ENCODE measurements around the gene TEKT1.
"Not testable (repeated sequence)": the region's sequence is repeated elsewhere in the genome, so short reads cannot be mapped to it uniquely, and the experiment has no call there.

Gene TEKT1

DNA sequence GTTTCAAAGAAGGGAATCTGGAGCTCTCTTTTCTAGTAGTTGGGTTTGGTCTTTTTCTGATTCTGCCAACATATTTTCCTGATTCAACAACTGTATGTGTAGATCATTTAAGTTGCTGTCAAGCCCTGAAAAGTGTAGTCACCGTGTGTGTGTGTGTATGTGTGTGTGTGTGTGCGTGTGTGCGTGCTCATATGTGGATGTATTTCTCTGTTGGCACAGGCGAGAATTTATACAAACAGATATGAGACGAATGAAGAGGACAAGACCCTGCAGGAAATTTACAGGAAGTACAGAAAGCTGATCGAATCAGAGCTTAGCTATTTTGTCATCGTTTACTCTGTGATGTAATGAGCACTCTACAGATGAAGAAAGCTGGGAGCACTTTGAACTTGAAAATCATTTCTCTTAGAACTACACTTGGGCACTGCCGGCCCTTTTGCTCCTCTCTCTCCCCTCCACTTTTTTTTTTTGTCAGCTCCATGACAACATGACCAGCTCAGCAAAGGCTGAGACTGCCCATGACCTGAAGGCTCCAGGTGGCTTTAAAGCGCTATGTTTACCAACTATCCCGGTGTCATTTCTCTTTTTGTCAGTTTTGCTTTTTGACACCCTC, 44.3 kb downstream of the TEKT1 start:
- no peaks in the 10 kb centered on the region for H3K4me1 ChIP-seq (ENCODE audit: control insufficient read depth, insufficient read depth, low read length)
- H3K36me3 ChIP-seq (ENCODE audit: control insufficient read depth in 2 of 2, insufficient read depth in 2 of 2, low read length in 2 of 2): no peaks in the 10 kb centered on the region
- no peaks in the 10 kb centered on the region for H3K9me3 ChIP-seq (ENCODE audit: control insufficient read depth in 2 of 2, low read length in 2 of 2)
- H3K27me3 ChIP-seq (ENCODE audit: control insufficient read depth in 1 of 2, insufficient read depth in 2 of 2, low read length in 2 of 2): peaks cover 0 to 13% of the 10 kb centered on the region in 2 donors
- no peak overlapping the region for H3K9ac ChIP-seq (ENCODE audit: low read length in 2 of 2)
- H3K4me3 ChIP-seq (ENCODE audit: low read length in 2 of 2): no peak overlapping the region
- H3K27ac ChIP-seq (ENCODE audit: low read length): no peak overlapping the region

DNA sequence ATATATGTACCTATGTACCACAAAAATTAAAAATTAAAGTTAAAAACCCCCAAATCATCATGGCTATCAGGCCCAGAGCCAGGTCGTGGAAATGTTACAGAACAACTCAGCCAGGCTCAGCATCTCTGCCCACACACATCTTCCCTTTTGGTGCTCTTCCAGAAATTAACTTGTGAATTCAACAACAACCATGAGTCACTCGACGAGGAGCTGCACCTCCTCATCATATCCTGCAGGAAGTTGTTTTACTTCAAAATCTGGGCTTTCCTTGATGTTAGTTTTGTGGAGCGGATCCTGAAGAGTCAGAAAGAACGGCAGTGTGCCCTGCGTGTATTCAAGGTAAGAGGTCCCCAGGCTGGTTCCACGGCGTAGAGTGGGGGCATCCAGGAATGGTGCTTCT, 44.9 kb downstream of the TEKT1 start:
- Histone ChIP-seq H3K27ac (ENCODE audit: low read length) (no peak overlapping the region), H3K4me1 (ENCODE audit: control insufficient read depth, insufficient read depth, low read length) (no peaks in the 10 kb centered on the region), H3K4me3 (ENCODE audit: low read length in 2 of 2) (no peak overlapping the region), H3K36me3 (ENCODE audit: control insufficient read depth in 2 of 2, insufficient read depth in 2 of 2, low read length in 2 of 2) (no peaks in the 10 kb centered on the region), H3K9ac (ENCODE audit: low read length in 2 of 2) (no peak overlapping the region), H3K9me3 (ENCODE audit: control insufficient read depth in 2 of 2, low read length in 2 of 2) (no peaks in the 10 kb centered on the region), H3K27me3 (ENCODE audit: control insufficient read depth in 1 of 2, insufficient read depth in 2 of 2, low read length in 2 of 2) (peaks cover 0 to 12% of the 10 kb centered on the region in 2 donors)

DNA sequence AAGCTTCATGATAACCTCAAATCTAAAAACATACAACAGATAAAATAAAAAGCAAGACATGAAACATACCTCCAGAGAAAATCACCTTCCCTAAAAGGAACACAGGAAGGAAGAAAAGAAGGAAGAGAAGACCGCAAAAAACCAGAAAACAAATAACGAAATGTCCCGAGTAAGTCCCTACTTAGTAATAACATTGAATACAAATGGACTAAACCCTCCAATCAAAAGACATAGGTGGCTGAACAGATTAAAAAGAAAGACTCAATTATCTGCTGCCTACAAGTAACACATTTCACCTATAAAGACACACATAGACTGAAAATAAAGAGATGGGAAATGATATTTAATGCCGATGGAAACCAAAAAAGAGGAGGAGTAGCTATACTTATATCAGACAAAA, 49.3 kb downstream of the TEKT1 start:
- Histone ChIP-seq H3K27me3 (ENCODE audit: control insufficient read depth in 1 of 2, insufficient read depth in 2 of 2, low read length in 2 of 2) (peaks cover 8 to 19% of the 10 kb centered on the region in 2 donors), H3K36me3 (ENCODE audit: control insufficient read depth in 2 of 2, insufficient read depth in 2 of 2, low read length in 2 of 2) (no peaks in the 10 kb centered on the region), H3K4me1 (ENCODE audit: control insufficient read depth, insufficient read depth, low read length) (no peaks in the 10 kb centered on the region), H3K9me3 (ENCODE audit: control insufficient read depth in 2 of 2, low read length in 2 of 2) (peaks cover 0 to 3% of the 10 kb centered on the region in 2 donors), H3K4me3 (ENCODE audit: low read length in 2 of 2) (no peak overlapping the region), H3K9ac (ENCODE audit: low read length in 2 of 2) (no peak overlapping the region), H3K27ac (ENCODE audit: low read length) (no peak overlapping the region)

DNA sequence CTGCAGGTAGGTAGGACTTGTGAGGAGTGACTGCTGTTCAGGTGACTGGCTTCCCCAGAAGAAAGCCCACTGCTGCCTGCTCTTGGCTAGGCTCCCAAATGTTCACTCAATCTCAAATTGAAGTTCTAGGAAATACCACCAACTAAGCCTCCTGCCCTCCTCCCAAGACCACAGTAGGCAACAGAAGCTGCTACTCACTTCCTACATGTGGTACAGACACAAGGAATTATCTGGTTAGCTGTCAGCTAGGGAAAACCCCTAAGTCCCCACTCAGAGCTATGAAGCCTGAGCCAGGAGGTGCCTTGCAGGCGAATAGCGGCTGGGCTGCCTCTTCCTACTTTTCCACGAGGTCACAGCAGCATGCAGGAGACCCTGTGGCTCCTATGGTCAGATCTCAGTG, 50.6 kb downstream of the TEKT1 start:
- H3K27me3 ChIP-seq (ENCODE audit: control insufficient read depth in 1 of 2, insufficient read depth in 2 of 2, low read length in 2 of 2): peaks cover 8 to 19% of the 10 kb centered on the region in 2 donors
- no peak overlapping the region for H3K27ac ChIP-seq (ENCODE audit: low read length)
- no peak overlapping the region for H3K9ac ChIP-seq (ENCODE audit: low read length in 2 of 2)
- no peaks in the 10 kb centered on the region for H3K4me1 ChIP-seq (ENCODE audit: control insufficient read depth, insufficient read depth, low read length)
- no peak overlapping the region for H3K4me3 ChIP-seq (ENCODE audit: low read length in 2 of 2)
- H3K9me3 ChIP-seq (ENCODE audit: control insufficient read depth in 2 of 2, low read length in 2 of 2): peaks cover 0 to 3% of the 10 kb centered on the region in 2 donors
- H3K36me3 ChIP-seq (ENCODE audit: control insufficient read depth in 2 of 2, insufficient read depth in 2 of 2, low read length in 2 of 2): no peaks in the 10 kb centered on the region

DNA sequence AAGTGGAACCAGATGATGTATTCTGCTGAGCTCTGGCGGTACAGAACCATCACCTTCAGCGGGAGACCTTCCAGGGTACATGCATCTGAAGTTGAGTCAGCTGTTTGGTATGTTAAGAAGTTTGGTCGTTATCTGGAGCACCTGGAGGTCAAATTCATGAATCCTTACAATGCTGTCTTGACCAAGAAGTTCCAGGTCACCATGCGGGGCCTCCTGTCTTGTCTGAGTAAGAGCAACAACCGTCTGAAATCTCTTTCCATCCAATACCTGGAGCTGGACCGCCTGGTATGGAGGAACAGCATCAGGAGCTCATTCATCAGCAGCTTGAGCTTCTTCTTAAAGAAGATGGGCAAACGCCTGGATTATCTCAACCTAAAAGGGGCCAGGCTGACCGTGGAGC, 51.5 kb downstream of the TEKT1 start:
- Histone ChIP-seq H3K36me3 (ENCODE audit: control insufficient read depth in 2 of 2, insufficient read depth in 2 of 2, low read length in 2 of 2) (no peaks in the 10 kb centered on the region), H3K27ac (ENCODE audit: low read length) (no peak overlapping the region), H3K9me3 (ENCODE audit: control insufficient read depth in 2 of 2, low read length in 2 of 2) (peaks cover 2 to 6% of the 10 kb centered on the region in 2 donors), H3K4me3 (ENCODE audit: low read length in 2 of 2) (no peak overlapping the region), H3K9ac (ENCODE audit: low read length in 2 of 2) (no peak overlapping the region), H3K27me3 (ENCODE audit: control insufficient read depth in 1 of 2, insufficient read depth in 2 of 2, low read length in 2 of 2) (peaks cover 8 to 24% of the 10 kb centered on the region in 2 donors), H3K4me1 (ENCODE audit: control insufficient read depth, insufficient read depth, low read length) (no peaks in the 10 kb centered on the region)

DNA sequence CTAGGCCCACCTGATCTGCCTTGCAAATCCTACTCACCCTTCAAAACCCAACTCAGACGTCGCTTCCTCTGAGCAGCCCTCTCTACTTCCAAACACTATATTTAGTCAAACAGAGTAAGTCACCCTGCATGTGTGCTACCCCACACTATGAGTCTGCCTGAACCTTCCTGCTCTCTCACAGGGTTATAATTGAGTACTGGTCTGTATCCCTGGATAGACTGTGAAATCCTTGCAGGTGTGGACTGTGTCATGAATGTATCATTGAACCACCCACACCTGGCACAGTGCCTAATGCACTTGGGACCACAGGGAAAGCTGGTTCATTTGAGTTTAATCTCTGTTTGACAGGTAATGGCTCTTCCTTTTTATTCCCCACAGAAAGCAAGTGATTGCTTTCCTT, 52.1 kb downstream of the TEKT1 start:
- H3K27me3 ChIP-seq (ENCODE audit: control insufficient read depth in 1 of 2, insufficient read depth in 2 of 2, low read length in 2 of 2): peaks cover 8 to 24% of the 10 kb centered on the region in 2 donors
- no peak overlapping the region for H3K9ac ChIP-seq (ENCODE audit: low read length in 2 of 2)
- no peak overlapping the region for H3K4me3 ChIP-seq (ENCODE audit: low read length in 2 of 2)
- H3K36me3 ChIP-seq (ENCODE audit: control insufficient read depth in 2 of 2, insufficient read depth in 2 of 2, low read length in 2 of 2): no peaks in the 10 kb centered on the region
- no peaks in the 10 kb centered on the region for H3K4me1 ChIP-seq (ENCODE audit: control insufficient read depth, insufficient read depth, low read length)
- H3K27ac ChIP-seq (ENCODE audit: low read length): no peak overlapping the region
- peaks cover 5 to 12% of the 10 kb centered on the region in 2 donors for H3K9me3 ChIP-seq (ENCODE audit: control insufficient read depth in 2 of 2, low read length in 2 of 2)

DNA sequence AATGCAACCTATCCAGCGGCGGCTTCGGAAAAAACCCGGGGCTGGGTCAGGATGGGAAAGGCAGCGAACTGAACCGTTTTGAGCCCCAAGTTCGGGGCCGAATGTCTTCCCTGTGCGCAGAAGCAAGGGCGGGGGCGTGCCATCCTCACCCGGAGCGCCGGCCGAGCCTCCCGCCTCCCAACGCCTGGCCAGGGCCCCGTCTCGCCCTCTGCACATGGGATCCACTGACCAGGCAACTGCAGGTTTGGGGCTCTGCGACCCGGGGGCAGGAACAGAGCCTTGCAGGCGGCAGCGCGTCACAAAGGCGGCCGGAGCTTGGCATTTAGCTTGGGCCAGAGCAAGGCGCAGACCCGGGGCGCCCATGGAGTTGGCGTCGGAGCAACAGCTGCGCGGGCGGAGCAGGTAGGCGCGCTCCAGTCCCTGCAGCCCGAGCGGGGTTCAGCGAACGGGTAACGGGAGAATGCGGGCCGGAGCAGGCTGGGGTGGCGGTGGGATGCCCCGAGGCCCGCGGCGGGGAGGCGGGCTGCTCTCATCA, 55.6 kb downstream of the TEKT1 start, which contains the start of gene FBXO39:
TSS of gene FBXO39 (plus strand) at position 345 of the 535 bp plus-strand sequence. CDS start 3,654 bp downstream, outside the sequence.
- peaks cover 17 to 21% of the 10 kb centered on the region in 2 donors for H3K36me3 ChIP-seq (ENCODE audit: control insufficient read depth in 2 of 2, insufficient read depth in 2 of 2, low read length in 2 of 2)
- no peak within 1 kb of the TSS for H3K9ac ChIP-seq (ENCODE audit: low read length in 2 of 2)
- peaks cover 8 to 24% of the 10 kb centered on the region in 2 donors for H3K27me3 ChIP-seq (ENCODE audit: control insufficient read depth in 1 of 2, insufficient read depth in 2 of 2, low read length in 2 of 2)
- H3K4me3 ChIP-seq (ENCODE audit: low read length in 2 of 2): no peak within 1 kb of the TSS
- peaks cover 14 to 17% of the 10 kb centered on the region in 2 donors for H3K9me3 ChIP-seq (ENCODE audit: control insufficient read depth in 2 of 2, low read length in 2 of 2)
- no peak within 1 kb of the TSS for H3K27ac ChIP-seq (ENCODE audit: low read length)
- no peaks in the 10 kb centered on the region for H3K4me1 ChIP-seq (ENCODE audit: control insufficient read depth, insufficient read depth, low read length)

DNA sequence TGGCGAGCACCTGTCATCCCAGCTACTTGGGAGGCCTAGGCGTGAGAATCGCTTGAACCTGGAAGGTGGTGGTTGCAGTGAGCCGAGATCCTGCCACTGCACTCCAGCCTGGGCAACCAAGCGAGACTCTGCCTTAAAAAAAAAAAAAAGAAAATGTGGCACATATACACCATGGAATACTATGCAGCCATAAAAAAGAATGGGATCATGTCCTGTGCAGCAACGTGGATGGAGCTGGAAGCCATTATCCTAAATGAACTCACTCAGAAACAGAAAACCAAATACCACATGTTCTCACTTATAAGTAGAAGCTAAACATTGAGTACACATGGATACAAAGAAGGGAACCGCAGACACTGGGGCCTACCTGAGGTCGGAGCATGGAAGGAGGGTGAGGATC, 56.6 kb downstream of the TEKT1 start:
- H3K9ac ChIP-seq (ENCODE audit: low read length in 2 of 2); H3K4me1 ChIP-seq (ENCODE audit: control insufficient read depth, insufficient read depth, low read length); H3K4me3 ChIP-seq (ENCODE audit: low read length in 2 of 2); H3K27ac ChIP-seq (ENCODE audit: low read length): not testable (repeated sequence)
- peaks cover 17 to 19% of the 10 kb centered on the region in 2 donors for H3K9me3 ChIP-seq (ENCODE audit: control insufficient read depth in 2 of 2, low read length in 2 of 2)
- H3K27me3 ChIP-seq (ENCODE audit: control insufficient read depth in 1 of 2, insufficient read depth in 2 of 2, low read length in 2 of 2): peaks cover 3 to 19% of the 10 kb centered on the region in 2 donors
- peaks cover 25 to 32% of the 10 kb centered on the region in 2 donors for H3K36me3 ChIP-seq (ENCODE audit: control insufficient read depth in 2 of 2, insufficient read depth in 2 of 2, low read length in 2 of 2)

DNA sequence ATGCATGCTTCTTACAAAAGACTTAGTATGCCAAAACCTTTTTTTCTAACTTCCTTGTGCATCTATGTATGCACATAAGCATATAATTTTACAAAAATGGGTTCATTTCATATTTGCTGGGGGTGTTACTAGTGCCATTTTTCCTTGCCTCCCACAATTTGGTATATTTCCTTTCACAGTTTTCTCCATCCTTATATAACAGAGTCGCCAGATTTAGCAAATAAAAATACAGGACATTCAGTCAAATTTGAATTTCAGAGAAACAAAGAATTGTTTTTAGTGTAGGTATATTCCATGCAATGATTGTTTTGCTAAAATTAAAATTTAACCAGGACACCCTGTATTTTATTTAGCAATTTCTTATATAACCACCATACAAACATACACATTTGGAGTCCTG, 59.5 kb downstream of the TEKT1 start:
- peaks cover 34 to 50% of the 10 kb centered on the region in 2 donors for H3K36me3 ChIP-seq (ENCODE audit: control insufficient read depth in 2 of 2, insufficient read depth in 2 of 2, low read length in 2 of 2)

DNA sequence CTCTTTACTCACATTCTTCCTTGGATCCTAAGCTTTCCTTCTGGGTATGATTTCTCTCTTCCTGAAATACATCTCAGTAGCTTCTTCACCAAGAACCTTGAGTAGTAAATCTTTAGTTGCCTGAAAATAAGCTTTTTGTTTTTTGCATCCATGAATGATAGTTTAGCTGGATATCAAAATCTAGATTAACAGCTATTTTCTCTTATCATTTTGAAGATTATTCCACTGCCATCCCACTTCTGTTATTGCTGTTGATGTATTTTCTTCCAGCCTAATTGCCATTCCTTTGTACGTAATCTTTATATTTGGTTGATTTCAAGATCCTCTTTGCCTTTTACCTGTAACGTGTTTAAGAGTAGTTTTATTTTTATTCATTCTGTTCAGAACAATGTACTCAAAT, 63.1 kb downstream of the TEKT1 start:
- Histone ChIP-seq H3K36me3 (ENCODE audit: control insufficient read depth in 2 of 2, insufficient read depth in 2 of 2, low read length in 2 of 2) (peaks cover 55 to 56% of the 10 kb centered on the region in 2 donors), H3K27me3 (ENCODE audit: control insufficient read depth in 1 of 2, insufficient read depth in 2 of 2, low read length in 2 of 2) (no peaks in the 10 kb centered on the region), H3K9ac (ENCODE audit: low read length in 2 of 2) (no peak overlapping the region), H3K4me1 (ENCODE audit: control insufficient read depth, insufficient read depth, low read length) (no peaks in the 10 kb centered on the region), H3K4me3 (ENCODE audit: low read length in 2 of 2) (no peak overlapping the region), H3K27ac (ENCODE audit: low read length) (no peak overlapping the region), H3K9me3 (ENCODE audit: control insufficient read depth in 2 of 2, low read length in 2 of 2) (peaks cover 8 to 16% of the 10 kb centered on the region in 2 donors)

More for the DNA sequence above, 59.5 kb downstream of the TEKT1 start:
- Histone ChIP-seq H3K4me3 (ENCODE audit: low read length in 2 of 2) (no peak overlapping the region), H3K9me3 (ENCODE audit: control insufficient read depth in 2 of 2, low read length in 2 of 2) (peaks cover 18 to 24% of the 10 kb centered on the region in 2 donors), H3K9ac (ENCODE audit: low read length in 2 of 2) (no peak overlapping the region), H3K4me1 (ENCODE audit: control insufficient read depth, insufficient read depth, low read length) (no peaks in the 10 kb centered on the region), H3K27ac (ENCODE audit: low read length) (no peak overlapping the region), H3K27me3 (ENCODE audit: control insufficient read depth in 1 of 2, insufficient read depth in 2 of 2, low read length in 2 of 2) (peaks cover 0 to 12% of the 10 kb centered on the region in 2 donors)

DNA sequence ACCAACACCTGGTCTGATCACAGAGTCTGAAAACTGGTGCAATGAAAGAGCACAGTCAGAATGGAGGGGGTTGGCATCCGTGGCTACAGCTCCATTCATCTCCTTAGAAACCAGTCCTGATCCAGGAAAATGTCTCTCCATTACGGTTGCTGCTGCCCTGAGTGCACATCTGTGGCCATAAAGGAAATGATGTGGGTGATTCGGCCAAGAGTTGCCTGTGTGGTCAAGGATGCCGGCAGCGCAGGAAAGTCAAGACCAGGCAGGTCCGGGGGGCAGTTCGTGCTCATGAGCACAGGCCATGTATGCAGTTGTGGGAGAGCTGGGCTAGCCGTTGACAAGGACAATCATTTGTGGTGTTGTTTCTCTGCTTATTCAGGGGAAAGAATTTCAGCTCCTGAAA, 69.8 kb downstream of the TEKT1 start:
- H3K9ac ChIP-seq (ENCODE audit: low read length in 2 of 2): no peak overlapping the region
- no peak overlapping the region for H3K27ac ChIP-seq (ENCODE audit: low read length)
- peaks cover 11% of the 10 kb centered on the region for H3K4me1 ChIP-seq (ENCODE audit: control insufficient read depth, insufficient read depth, low read length)
- H3K36me3 ChIP-seq (ENCODE audit: control insufficient read depth in 2 of 2, insufficient read depth in 2 of 2, low read length in 2 of 2): peaks cover 16 to 50% of the 10 kb centered on the region in 2 donors
- H3K9me3 ChIP-seq (ENCODE audit: control insufficient read depth in 2 of 2, low read length in 2 of 2): no peaks in the 10 kb centered on the region
- no peaks in the 10 kb centered on the region for H3K27me3 ChIP-seq (ENCODE audit: control insufficient read depth in 1 of 2, insufficient read depth in 2 of 2, low read length in 2 of 2)
- no peak overlapping the region for H3K4me3 ChIP-seq (ENCODE audit: low read length in 2 of 2)
